HepG2 (cell line): ENCODE data around the gene VAMP8. TPM values are rescaled to one million over a fixed set of nuclear protein-coding genes. Genes with fewer than 3 reads are reported as not detected.

Experiments used
- ETV6 ChIP-seq: sonication (generic); formaldehyde crosslinking; conservative IDR thresholded peaks from 2 replicates; pipeline ENCODE4 v1.4.0; 2020; ENCODE audit warnings: missing genetic modification reagents
- FOXK1 ChIP-seq: sonication (generic); formaldehyde crosslinking; IDR thresholded peaks from 2 replicates; pipeline ENCODE4 v1.4.0; 2020; ENCODE audit warnings: low read depth, missing genetic modification reagents, borderline replicate concordance
- GATAD1 ChIP-seq: IDR thresholded peaks from 2 replicates; pipeline ENCODE4 v1.6.1; 2016; ENCODE audit warnings: missing genetic modification reagents, missing compliant biosample characterization
- HCFC1 ChIP-seq: fragments of 150-350 bp; IDR thresholded peaks from 2 replicates; pipeline ENCODE4 v1.6.1; 2014; ENCODE audit warnings: low read depth, low read length
- HHEX ChIP-seq: IDR thresholded peaks from 2 replicates; pipeline ENCODE4 v1.6.1; 2016; ENCODE audit warnings: control low read depth
- KDM1A ChIP-seq: IDR thresholded peaks from 2 replicates; pipeline ENCODE4 v1.6.1; 2016; ENCODE audit warnings: missing compliant biosample characterization
- NKX3-1 ChIP-seq: sonication (generic); formaldehyde crosslinking; IDR thresholded peaks from 2 replicates; pipeline ENCODE4 v1.5.0; 2020; ENCODE audit warnings: missing genetic modification reagents
- NR2F2 ChIP-seq: IDR thresholded peaks from 2 replicates; pipeline ENCODE4 v1.6.1; 2012; ENCODE audit warnings: low read depth, inconsistent platforms, borderline replicate concordance
- PCBP1 ChIP-seq: fragments of 200-400 bp; formaldehyde crosslinking; IDR thresholded peaks from 2 replicates; pipeline ENCODE4 v1.6.1; 2017; ENCODE audit warnings: mild to moderate bottlenecking, low read depth, low read length, borderline replicate concordance
- REL ChIP-seq: sonication (generic); formaldehyde crosslinking; conservative IDR thresholded peaks from 2 replicates; pipeline ENCODE4 v1.8.0; 2022; ENCODE audit warnings: mild to moderate bottlenecking, missing genetic modification reagents, moderate library complexity
- ZBTB7A ChIP-seq: sonication (generic); formaldehyde crosslinking; IDR thresholded peaks from 2 replicates; pipeline ENCODE4 v1.8.0; 2022; ENCODE audit warnings: mild to moderate bottlenecking, missing genetic modification reagents
- ZNF143 ChIP-seq: sonication (generic); formaldehyde crosslinking; IDR thresholded peaks from 2 replicates; pipeline ENCODE4 v1.4.0; 2020; ENCODE audit warnings: missing genetic modification reagents
- ZNF205 ChIP-seq: IDR thresholded peaks from 2 replicates; pipeline ENCODE4 v1.6.1; 2018; ENCODE audit warnings: missing biosample characterization, missing genetic modification reagents
- ZNF234 ChIP-seq: sonication (generic); formaldehyde crosslinking; conservative IDR thresholded peaks from 2 replicates; pipeline ENCODE4 v1.5.1; 2020; ENCODE audit warnings: mild to moderate bottlenecking, missing genetic modification reagents
- polyA plus RNA-seq, 8 experiments: library from polyadenylated mRNA; depleted of rRNA in 3 of 8; stranded (reverse) in 7 of 8; unstranded in 1 of 8; fragments of >200 nt; fragmentation: Illumina TruSeq in 4 of 8; extraction: Trizol in 4 of 8; gene quantifications; 2 replicates each; pipeline versions ENCODE4 v1.2.1 to v1.2.3, GENCODE V29; 2011 to 2016; ENCODE audit warnings: low read depth in 4 of 8, missing spikeins in 1 of 8, mixed read lengths in 1 of 8; ENCODE audit not compliant: insufficient read depth in 1 of 8
- total RNA-seq, 5 experiments: library from RNA; depleted of rRNA; stranded (reverse); fragments of >200 nt; fragmentation: Illumina TruSeq; extraction: Trizol; gene quantifications; 2 replicates each; pipeline ENCODE4 v1.2.3, GENCODE V29; 2016; ENCODE audit warnings: low read depth in 1 of 5
- TF ChIP-seq, protein P1 (sequence below): sonication (generic); formaldehyde crosslinking; IDR thresholded peaks from 2 replicates; pipeline ENCODE4 v1.9.0; 2022; ENCODE audit warnings: missing genetic modification reagents, mild to moderate bottlenecking, borderline replicate concordance
- TF ChIP-seq, protein P2 (sequence below): sonication (generic); formaldehyde crosslinking; IDR thresholded peaks from 2 replicates; pipeline ENCODE4 v1.4.0; 2020; ENCODE audit warnings: missing genetic modification reagents; ENCODE audit errors: not compliant biosample characterization
- TF ChIP-seq, protein P3 (sequence below): IDR thresholded peaks from 2 replicates; pipeline ENCODE4 v1.6.1; 2016
- TF ChIP-seq, protein P4 (sequence below): sonication (generic); formaldehyde crosslinking; IDR thresholded peaks from 2 replicates; pipeline ENCODE4 v1.5.1; 2020; ENCODE audit warnings: mild to moderate bottlenecking, missing genetic modification reagents, moderate library complexity
- TF ChIP-seq, protein P5 (sequence below): sonication (generic); formaldehyde crosslinking; IDR thresholded peaks from 2 replicates; pipeline ENCODE4 v1.4.0; 2020; ENCODE audit warnings: missing genetic modification reagents

VAMP8 gene
- total and polyA plus RNA-seq, 2 of the 13 experiments (the other 11 are each of a cell fraction or from before 2014, with no cell fraction given): 83.3 to 157 TPM

DNA sequence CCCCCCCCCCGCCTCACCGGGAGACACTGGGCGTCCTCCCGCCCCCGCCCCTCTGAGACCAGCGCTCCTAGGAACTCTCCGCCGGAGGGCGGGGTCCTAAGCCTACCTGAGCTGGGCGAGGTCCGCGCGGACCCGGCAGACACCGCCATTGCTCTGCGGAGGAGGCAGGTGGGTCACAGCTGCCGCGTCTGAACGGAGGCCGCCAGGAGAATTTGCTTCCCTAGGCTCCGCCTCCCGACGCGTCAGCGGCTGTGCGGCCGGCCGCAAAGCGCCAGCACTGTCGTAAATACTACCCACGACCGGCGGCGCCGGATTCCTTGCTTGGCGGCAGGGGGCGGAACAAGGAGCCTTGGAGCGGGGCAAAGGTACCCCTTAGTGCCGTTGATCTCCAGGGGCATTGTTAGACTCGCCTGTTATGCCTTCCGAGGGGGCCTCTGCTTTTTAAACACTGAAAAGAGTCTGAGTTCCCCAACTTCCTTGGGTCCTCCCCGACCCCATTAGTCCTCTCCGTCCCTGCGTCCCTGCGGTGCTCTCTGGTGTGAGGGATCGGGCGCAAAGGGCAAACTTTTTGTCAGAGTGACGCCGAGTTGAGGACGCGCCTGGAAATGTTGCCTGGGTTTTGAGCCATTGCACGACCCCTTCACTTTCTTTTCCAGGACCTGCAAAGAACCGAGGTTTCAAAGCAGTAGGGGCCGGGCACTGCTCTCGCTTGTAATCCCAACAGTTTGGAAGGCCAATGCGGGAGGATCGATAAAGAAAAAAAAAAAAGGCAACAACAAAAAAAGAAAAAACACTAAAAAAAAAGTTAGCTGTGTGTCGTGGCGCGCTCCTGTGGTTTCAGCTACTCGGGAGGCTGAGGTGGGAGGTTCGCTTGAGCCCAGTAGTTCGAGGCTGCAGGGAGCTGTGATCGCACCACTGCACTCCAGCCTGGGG, 15.8 kb upstream of the VAMP8 start, which contains the start of gene GGCX (continued):
- TF ChIP-seq, protein P1, sequence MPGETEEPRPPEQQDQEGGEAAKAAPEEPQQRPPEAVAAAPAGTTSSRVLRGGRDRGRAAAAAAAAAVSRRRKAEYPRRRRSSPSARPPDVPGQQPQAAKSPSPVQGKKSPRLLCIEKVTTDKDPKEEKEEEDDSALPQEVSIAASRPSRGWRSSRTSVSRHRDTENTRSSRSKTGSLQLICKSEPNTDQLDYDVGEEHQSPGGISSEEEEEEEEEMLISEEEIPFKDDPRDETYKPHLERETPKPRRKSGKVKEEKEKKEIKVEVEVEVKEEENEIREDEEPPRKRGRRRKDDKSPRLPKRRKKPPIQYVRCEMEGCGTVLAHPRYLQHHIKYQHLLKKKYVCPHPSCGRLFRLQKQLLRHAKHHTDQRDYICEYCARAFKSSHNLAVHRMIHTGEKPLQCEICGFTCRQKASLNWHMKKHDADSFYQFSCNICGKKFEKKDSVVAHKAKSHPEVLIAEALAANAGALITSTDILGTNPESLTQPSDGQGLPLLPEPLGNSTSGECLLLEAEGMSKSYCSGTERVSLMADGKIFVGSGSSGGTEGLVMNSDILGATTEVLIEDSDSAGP (CRISPR knock-in tag): peak; percentile 84
- TF ChIP-seq GATAD1: peak; percentile 97
- peak; percentile 48 for TF ChIP-seq ETV6 (CRISPR knock-in tag)
- 0 out of 2 replicates have a peak, but pooled peaks have one; percentile 53 for TF ChIP-seq REL (CRISPR knock-in tag)
- TF ChIP-seq HCFC1: peak; percentile 65
- TF ChIP-seq, protein P2, sequence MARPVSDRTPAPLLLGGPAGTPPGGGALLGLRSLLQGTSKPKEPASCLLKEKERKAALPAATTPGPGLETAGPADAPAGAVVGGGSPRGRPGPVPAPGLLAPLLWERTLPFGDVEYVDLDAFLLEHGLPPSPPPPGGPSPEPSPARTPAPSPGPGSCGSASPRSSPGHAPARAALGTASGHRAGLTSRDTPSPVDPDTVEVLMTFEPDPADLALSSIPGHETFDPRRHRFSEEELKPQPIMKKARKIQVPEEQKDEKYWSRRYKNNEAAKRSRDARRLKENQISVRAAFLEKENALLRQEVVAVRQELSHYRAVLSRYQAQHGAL: no peak
- peak; percentile 94 for TF ChIP-seq FOXK1 (CRISPR knock-in tag)
- peak; percentile 33; the same call in 1 of the 2 replicates for TF ChIP-seq NKX3-1
- TF ChIP-seq PCBP1: 0 out of 2 replicates have a peak, but pooled peaks have one; percentile 49
- TF ChIP-seq, protein P3, sequence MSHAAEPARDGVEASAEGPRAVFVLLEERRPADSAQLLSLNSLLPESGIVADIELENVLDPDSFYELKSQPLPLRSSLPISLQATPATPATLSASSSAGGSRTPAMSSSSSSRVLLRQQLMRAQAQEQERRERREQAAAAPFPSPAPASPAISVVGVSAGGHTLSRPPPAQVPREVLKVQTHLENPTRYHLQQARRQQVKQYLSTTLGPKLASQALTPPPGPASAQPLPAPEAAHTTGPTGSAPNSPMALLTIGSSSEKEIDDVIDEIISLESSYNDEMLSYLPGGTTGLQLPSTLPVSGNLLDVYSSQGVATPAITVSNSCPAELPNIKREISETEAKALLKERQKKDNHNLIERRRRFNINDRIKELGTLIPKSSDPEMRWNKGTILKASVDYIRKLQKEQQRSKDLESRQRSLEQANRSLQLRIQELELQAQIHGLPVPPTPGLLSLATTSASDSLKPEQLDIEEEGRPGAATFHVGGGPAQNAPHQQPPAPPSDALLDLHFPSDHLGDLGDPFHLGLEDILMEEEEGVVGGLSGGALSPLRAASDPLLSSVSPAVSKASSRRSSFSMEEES (CRISPR knock-in tag): peak; percentile 41; the same call in 1 of the 2 replicates
- TF ChIP-seq ZNF234 (CRISPR knock-in tag): no peak
- TF ChIP-seq, protein P4, sequence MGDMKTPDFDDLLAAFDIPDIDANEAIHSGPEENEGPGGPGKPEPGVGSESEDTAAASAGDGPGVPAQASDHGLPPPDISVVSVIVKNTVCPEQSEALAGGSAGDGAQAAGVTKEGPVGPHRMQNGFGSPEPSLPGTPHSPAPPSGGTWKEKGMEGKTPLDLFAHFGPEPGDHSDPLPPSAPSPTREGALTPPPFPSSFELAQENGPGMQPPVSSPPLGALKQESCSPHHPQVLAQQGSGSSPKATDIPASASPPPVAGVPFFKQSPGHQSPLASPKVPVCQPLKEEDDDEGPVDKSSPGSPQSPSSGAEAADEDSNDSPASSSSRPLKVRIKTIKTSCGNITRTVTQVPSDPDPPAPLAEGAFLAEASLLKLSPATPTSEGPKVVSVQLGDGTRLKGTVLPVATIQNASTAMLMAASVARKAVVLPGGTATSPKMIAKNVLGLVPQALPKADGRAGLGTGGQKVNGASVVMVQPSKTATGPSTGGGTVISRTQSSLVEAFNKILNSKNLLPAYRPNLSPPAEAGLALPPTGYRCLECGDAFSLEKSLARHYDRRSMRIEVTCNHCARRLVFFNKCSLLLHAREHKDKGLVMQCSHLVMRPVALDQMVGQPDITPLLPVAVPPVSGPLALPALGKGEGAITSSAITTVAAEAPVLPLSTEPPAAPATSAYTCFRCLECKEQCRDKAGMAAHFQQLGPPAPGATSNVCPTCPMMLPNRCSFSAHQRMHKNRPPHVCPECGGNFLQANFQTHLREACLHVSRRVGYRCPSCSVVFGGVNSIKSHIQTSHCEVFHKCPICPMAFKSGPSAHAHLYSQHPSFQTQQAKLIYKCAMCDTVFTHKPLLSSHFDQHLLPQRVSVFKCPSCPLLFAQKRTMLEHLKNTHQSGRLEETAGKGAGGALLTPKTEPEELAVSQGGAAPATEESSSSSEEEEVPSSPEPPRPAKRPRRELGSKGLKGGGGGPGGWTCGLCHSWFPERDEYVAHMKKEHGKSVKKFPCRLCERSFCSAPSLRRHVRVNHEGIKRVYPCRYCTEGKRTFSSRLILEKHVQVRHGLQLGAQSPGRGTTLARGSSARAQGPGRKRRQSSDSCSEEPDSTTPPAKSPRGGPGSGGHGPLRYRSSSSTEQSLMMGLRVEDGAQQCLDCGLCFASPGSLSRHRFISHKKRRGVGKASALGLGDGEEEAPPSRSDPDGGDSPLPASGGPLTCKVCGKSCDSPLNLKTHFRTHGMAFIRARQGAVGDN (CRISPR knock-in tag): peak; percentile 91
- no peak for TF ChIP-seq ZBTB7A (CRISPR knock-in tag)
- peak; percentile 74 for TF ChIP-seq ZNF143
- peak; percentile 62; the same call in 1 of the 2 replicates for TF ChIP-seq ZNF205 (CRISPR knock-in tag)
- TF ChIP-seq, protein P5, sequence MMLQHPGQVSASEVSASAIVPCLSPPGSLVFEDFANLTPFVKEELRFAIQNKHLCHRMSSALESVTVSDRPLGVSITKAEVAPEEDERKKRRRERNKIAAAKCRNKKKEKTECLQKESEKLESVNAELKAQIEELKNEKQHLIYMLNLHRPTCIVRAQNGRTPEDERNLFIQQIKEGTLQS (CRISPR knock-in tag): 0 out of 2 replicates have a peak, but pooled peaks have one; percentile 39
- no peak for TF ChIP-seq HHEX (CRISPR knock-in tag)
- peak; percentile 87; the same call in 1 of the 2 replicates for TF ChIP-seq NR2F2
- TF ChIP-seq KDM1A (CRISPR knock-in tag): no peak
